Type B pancreatic cell (in vitro differentiated cells): ENCODE results near the gene KRT85. TPM values are rescaled to one million over a fixed set of nuclear protein-coding genes. Genes with fewer than 3 reads are reported as not detected.

Experiments
- DNase-seq: peaks from one replicate; pipeline ENCODE4 v3.0.0; 2021; ENCODE audit warnings: mixed read lengths; ENCODE audit not compliant: unreplicated experiment; ENCODE audit errors: extremely low spot score
- H3K27ac Mint-ChIP-seq: 2 replicates; pipeline ENCODE4 v1.8.0; 2021; ENCODE audit warnings: mild to moderate bottlenecking, mixed read lengths
- H3K27me3 Mint-ChIP-seq: 2 replicates; pipeline ENCODE4 v1.8.0; 2021; ENCODE audit warnings: mixed read lengths
- H3K36me3 Mint-ChIP-seq: 2 replicates; pipeline ENCODE4 v1.8.0; 2021; ENCODE audit warnings: mixed read lengths
- H3K4me1 Mint-ChIP-seq: one replicate; pipeline ENCODE4 v1.8.0; 2021; ENCODE audit warnings: mixed read lengths; ENCODE audit not compliant: unreplicated experiment
- H3K4me3 Mint-ChIP-seq: 2 replicates; pipeline ENCODE4 v1.8.0; 2021; ENCODE audit warnings: mild to moderate bottlenecking, mixed read lengths
- H3K9me3 Mint-ChIP-seq: 2 replicates; pipeline ENCODE4 v1.8.0; 2021; ENCODE audit warnings: mixed read lengths
- total RNA-seq: library from RNA; stranded (reverse); gene quantifications from 2 replicates; pipeline ENCODE4 v1.2.1, GENCODE V29; 2021; ENCODE audit warnings: low replicate concordance
- TF ChIP-seq, protein P1 (sequence below): fragments of 200-600 bp; sonication (generic); conservative IDR thresholded peaks from 2 replicates; pipeline ENCODE4 v1.5.0; 2021; ENCODE audit warnings: antibody characterized with exemption, mild to moderate bottlenecking

Gene KRT85
- total RNA-seq, 1 donor from 2014 or later = not detected

DNA sequence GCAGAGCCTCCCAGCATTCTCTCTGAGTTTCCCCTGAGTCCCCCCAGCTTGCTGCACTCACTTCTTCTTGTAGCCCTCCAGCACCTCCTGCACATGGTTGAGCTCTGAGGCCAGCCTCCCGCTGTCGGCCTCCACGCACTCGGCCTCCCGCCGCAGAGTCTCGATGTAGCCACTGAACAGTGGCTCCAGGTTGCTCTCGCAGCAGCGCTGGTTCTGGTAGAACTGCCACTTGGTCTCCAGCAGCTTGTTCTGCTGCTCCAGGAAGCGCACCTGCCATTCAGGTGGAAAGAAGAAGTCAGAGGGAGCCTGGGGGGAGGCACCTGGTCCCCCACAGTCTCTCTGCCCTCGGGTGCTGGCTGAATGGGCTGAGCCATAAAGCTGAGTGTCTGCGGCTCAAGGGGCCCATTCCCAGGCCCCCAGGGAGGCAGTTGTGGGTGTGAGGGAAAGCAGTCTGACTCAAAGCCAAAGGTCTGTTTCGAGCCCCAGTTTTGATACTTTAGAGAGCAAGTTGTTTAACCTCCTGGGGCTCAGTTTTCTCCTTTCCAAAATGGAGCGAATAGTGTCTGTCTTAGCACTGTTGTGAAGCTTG lies 2.3 kb downstream of the KRT85 start:
- Mint-ChIP-seq H3K4me3 (no peak overlapping the region), H3K27me3 (peaks cover 26% of the 10 kb centered on the region), H3K9me3 (no peaks in the 10 kb centered on the region), H3K36me3 (no peaks in the 10 kb centered on the region), H3K4me1 (no peaks in the 10 kb centered on the region), H3K27ac (no peak overlapping the region)
- TF ChIP-seq, protein P1, sequence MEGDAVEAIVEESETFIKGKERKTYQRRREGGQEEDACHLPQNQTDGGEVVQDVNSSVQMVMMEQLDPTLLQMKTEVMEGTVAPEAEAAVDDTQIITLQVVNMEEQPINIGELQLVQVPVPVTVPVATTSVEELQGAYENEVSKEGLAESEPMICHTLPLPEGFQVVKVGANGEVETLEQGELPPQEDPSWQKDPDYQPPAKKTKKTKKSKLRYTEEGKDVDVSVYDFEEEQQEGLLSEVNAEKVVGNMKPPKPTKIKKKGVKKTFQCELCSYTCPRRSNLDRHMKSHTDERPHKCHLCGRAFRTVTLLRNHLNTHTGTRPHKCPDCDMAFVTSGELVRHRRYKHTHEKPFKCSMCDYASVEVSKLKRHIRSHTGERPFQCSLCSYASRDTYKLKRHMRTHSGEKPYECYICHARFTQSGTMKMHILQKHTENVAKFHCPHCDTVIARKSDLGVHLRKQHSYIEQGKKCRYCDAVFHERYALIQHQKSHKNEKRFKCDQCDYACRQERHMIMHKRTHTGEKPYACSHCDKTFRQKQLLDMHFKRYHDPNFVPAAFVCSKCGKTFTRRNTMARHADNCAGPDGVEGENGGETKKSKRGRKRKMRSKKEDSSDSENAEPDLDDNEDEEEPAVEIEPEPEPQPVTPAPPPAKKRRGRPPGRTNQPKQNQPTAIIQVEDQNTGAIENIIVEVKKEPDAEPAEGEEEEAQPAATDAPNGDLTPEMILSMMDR = no peak
- no peak for DNase-seq

DNA sequence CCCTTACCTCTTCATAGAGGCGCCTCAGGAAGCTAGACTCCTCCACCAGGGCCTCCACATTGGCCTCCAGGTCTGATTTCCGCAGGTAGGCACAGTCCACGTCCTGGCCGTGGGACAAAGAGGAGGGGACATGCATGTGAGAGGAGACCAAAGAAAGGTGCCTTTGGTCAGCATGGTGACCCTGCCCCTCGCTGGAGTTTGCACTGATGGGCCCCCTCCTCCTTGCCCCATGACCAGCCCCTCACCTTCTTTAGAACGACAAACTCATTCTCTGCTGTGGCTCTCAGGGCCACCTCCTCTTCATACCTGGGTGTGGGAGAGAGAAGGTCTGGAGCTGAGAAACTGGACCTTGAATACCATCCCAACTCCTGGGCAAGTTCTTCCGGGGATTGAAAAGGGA lies 3.2 kb downstream of the KRT85 start:
- H3K36me3 Mint-ChIP-seq = no peaks in the 10 kb centered on the region
- H3K27ac Mint-ChIP-seq = no peak overlapping the region
- TF ChIP-seq, protein P1 = no peak
- no peak for DNase-seq
- no peaks in the 10 kb centered on the region for H3K4me1 Mint-ChIP-seq
- H3K4me3 Mint-ChIP-seq = no peak overlapping the region
- H3K9me3 Mint-ChIP-seq = no peaks in the 10 kb centered on the region
- peaks cover 26% of the 10 kb centered on the region for H3K27me3 Mint-ChIP-seq

DNA sequence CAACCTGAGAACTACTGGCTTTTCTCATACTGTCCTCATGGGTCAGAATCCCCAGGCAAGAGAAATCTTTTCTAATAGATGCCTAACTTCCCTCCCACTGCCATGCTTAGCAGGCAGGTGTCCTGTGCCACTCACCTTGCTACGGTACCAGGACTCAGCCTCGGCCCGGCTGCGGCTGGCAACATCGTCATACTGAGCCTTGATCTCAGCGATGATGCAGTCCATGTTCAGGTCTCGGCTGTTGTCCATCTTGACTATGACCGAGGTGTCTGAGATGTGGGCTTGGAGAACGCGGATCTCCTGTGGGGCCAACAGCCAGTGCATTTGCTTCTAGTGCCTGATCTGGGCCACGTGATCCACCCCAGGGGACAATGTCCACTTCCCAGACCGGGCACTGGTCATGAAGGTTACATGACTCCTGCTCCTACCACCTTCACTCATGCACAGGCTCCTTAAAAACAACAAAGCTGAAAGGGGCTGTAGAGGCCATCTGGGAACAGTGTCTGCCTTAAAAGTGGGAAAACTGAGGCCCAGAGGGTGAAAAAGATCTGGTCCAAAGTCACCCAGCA lies 4.1 kb downstream of the KRT85 start:
- Mint-ChIP-seq H3K36me3 (no peaks in the 10 kb centered on the region), H3K9me3 (no peaks in the 10 kb centered on the region), H3K4me1 (no peaks in the 10 kb centered on the region), H3K27me3 (peaks cover 21% of the 10 kb centered on the region), H3K4me3 (no peak overlapping the region), H3K27ac (no peak overlapping the region)
- TF ChIP-seq, protein P1 = no peak
- DNase-seq = no peak

DNA sequence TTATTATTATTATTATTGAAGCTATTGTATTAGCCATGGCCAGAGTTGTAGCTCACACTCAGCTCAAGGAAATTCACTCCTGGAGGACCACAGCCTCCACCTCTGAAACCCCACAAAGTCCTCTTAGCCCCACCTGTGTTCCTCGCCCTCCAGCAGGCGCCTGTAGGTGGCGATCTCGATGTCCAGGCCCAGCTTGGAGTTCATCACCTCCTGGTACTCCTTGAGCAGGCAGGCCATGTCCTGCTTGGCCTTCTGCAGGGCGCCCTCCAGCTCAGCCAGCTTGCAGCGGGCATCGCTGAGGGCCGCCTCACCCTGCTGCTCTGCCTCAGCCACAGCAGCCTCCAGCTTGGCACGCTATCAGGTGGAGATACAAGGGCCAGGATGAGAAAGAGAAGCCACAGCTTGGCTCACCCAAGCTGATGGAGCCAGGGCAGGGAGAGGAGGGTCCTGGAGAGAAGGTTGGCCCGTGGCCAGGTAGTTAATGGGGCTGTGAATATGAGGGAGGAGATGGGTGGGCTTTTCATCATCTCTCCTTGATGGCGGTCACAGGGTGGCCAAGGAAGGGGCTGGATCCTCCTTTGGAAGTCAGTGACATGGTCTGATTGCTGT lies 5.1 kb downstream of the KRT85 start:
- no peak for DNase-seq
- TF ChIP-seq, protein P1 = peak; percentile 25
- Mint-ChIP-seq H3K4me3 (no peak overlapping the region), H3K9me3 (no peaks in the 10 kb centered on the region), H3K27me3 (peaks cover 21% of the 10 kb centered on the region), H3K27ac (no peak overlapping the region), H3K36me3 (no peaks in the 10 kb centered on the region), H3K4me1 (peaks cover 5% of the 10 kb centered on the region)

DNA sequence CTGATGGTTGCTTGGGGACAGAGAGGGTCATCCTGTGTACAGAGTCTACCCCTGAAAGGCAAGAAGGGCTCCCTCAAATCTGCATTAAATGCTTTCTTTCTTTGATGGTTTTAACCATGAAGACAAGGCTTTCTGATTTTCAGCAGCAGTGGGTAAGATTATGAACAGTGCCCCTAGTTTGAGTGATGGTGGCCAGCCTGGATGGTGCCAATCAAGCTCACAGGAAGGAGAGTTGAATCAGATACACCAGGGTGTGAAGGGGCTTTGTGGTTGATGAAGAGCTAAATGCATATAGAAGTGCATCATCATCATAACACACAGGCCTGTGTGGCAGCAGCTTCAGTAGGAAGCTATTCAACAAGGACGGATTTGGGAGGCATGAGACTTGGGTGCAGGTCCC lies 5.7 kb downstream of the KRT85 start:
- Mint-ChIP-seq H3K4me3 (no peak overlapping the region), H3K4me1 (peaks cover 5% of the 10 kb centered on the region), H3K27me3 (peaks cover 19% of the 10 kb centered on the region), H3K27ac (no peak overlapping the region), H3K36me3 (no peaks in the 10 kb centered on the region), H3K9me3 (no peaks in the 10 kb centered on the region)
- TF ChIP-seq, protein P1 = peak; percentile 2
- DNase-seq = no peak
